ENCODE measurements around the gene AP1G2.

DNA sequence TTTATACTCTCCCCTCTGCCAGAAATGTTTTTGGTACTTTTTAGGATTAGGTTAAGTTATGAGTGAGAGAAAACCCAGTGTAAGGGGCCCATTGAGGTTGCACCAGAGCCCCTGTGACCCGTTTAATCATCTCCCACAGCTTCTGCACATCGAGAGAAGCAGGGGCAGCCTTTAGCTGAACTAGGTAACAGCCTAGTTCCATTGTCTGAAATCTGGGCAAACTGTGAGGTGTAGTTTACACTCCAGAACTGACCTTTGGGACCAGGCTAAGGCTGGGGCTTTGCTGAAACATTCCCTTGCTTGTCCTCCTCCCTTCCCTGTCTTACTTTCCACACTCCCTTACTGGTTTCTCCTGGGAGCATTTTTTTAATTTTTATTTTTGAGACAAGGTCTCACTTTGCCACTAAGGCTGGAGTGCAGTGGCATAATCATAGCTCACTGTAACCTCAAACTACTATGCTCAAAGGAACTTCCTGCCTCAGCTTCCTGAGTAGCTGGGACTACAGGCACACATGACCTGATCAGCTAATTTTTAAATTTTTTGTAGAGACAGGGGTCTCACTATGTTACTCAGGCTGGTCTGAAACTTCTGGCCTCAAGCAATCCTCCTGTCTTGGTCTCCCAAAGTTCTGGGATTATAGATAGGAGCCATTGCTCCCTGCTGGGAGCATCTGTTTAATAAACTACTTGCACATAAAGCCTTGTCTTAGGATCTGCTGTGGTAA lies 42.7 kb upstream of the AP1G2 start:
- TF ChIP-seq, protein P1, sequence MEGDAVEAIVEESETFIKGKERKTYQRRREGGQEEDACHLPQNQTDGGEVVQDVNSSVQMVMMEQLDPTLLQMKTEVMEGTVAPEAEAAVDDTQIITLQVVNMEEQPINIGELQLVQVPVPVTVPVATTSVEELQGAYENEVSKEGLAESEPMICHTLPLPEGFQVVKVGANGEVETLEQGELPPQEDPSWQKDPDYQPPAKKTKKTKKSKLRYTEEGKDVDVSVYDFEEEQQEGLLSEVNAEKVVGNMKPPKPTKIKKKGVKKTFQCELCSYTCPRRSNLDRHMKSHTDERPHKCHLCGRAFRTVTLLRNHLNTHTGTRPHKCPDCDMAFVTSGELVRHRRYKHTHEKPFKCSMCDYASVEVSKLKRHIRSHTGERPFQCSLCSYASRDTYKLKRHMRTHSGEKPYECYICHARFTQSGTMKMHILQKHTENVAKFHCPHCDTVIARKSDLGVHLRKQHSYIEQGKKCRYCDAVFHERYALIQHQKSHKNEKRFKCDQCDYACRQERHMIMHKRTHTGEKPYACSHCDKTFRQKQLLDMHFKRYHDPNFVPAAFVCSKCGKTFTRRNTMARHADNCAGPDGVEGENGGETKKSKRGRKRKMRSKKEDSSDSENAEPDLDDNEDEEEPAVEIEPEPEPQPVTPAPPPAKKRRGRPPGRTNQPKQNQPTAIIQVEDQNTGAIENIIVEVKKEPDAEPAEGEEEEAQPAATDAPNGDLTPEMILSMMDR (IDR thresholded peaks at IDR 0.05), result no peak
- TF ChIP-seq EZH2 (IDR thresholded peaks at IDR 0.05; ENCODE audit: borderline replicate concordance, insufficient read depth, low read depth, low read length, poor library complexity, severe bottlenecking), result no peak
